SIG-M5 treated with dmso at 0.1 percent for 504 hours (cell line): ENCODE measurements around the gene E2F6.
"Not testable (repeated sequence)": the region's sequence is repeated elsewhere in the genome, so short reads cannot be mapped to it uniquely, and the experiment has no call there.

ENCODE experiments used
- DNase-seq: peaks from one replicate; lab custom pipeline; 2025; ENCODE audit not compliant: unreplicated experiment; lab: John Stamatoyannopoulos, UW

Gene E2F6

DNA sequence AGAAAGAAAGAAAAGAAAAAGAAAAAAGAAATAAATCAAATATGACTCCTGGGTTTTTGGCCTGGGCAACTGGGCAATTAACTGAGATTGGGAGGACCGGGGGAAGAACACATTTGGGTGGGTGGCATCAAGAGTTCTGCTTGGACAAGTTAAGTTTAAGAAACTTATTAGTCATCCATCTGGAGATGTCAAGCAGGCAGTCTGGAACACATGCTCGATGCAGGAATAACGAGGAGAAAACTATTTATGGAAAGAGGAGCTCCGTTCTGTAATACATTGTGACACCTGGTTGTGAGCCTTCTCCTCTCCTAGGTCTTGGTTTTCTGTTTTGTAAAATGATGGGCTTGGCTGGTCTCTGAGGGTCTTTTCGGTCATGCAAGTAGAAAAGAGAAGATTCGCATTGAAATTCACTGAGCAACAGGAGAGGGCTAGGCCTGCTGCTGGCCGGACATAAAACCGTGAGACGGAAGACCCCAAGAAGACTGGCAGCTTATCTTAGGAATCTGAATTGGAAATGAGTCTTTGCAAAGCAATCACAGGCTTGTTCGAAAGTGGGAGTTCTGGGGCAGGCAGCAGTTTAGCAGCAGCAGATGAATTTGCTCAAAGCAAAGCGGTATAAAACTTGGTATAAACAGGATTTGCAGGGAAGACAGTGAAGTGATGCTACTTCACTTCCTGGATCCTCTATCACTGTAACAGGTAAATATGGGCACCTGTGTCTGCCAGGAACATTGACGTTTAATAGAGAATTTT, 51.4 kb downstream of the E2F6 start:
- no peak for DNase-seq

DNA sequence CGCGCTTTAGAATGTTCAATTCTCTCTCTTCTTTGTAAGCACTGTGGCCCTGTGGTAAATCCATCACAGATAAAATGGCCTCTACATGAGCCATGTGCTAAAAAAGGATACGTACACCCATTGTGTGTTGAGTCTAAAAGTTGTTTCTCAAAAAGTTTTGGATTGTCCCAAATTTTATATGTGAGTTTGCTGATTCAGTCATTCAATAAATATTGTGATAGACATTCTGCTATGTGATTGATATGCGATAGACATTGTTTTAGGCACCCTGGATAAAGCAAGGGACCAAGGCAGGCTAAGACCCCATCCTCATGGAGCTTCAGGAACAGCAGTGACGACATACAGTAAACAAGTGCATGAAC, 53.5 kb downstream of the E2F6 start:
- no peak for DNase-seq

DNA sequence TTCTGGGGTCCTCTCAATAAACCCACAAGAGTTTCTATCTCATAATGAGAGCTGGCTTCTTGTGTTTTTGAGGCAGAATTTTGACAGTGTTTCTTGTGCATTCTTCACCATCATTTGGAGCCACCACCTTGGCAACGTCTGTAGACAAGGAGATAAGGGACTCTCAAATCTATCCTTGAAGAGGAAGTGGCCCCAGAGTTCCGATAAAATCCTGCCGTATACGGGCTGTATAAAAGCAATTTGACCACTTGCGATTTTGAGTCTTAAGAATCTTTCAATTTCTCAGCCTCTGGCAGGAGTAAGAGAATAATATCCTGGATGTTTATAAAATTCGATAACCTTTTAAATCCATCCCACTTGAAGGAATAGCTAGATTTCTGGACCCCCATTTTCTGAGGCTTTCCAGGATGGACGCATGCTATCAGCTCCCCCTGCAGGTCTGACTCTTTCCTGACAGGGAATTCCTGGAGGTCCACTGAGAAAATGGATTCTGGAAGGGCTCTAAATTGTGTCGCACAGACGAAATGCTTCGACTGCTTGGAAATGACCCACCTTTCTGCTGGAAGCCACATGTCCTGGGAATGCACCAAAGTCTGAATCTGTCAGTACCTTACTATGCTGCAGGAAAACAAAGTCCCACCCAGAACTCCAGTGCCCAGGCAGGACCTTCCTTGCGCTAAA, 54.1 kb downstream of the E2F6 start:
- DNase-seq, result no peak

DNA sequence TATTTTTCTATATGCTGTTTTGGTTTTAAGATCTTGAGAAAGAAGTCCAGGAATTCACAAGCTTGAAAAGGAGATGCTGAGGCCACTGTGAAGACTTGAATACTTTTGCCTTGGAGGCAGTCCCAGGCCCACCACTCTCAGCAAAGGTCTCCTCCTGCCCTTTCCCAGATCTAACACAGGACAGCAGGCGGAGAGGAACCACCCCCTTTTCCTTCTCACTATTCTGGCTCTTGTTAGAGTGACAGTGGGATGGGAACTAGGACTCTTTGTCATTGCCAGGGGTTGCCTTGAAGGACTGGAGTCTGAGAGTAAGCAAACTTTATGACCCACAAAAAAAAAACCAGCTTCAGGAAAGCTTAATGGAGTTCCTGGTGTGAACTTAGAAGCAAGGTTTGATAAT, 54.7 kb downstream of the E2F6 start:
- DNase-seq, result no peak

DNA sequence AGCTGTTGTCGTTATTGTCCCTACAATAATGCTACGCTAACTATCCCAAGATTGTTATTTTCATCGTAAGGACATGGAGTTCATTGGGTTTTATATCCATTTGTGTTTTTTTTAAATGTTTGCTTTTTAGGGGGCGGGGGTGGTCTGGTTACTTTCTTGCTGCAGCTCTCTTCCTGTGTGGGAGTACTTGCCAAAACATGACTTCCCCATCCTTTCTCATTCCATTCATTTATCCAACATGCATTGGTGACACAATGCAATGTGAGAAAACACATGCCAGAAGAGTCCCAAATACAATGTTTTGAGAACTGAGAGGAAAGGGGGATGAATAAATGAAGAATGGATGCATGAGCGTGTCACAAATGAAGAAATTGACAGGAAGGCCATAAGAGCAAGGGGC, 55.9 kb downstream of the E2F6 start:
- no peak for DNase-seq

DNA sequence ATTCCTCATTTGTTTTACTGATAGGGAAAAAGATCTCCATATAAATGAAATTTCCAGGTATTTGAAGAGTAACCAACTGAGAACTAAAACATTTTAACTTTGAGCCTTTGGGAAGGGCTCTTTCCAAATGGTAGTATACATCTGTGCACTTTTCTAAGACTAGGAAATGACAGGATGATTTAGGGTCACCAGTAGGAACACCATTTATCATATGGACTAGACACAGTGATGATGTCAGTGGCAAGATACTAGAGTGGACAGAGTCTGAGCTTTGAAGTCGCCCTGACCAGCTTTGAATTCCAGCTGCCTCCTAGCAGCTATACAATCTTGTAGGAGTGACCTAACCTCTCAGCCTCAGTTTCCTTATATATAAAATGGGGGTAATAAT, 56.4 kb downstream of the E2F6 start:
- no peak for DNase-seq

DNA sequence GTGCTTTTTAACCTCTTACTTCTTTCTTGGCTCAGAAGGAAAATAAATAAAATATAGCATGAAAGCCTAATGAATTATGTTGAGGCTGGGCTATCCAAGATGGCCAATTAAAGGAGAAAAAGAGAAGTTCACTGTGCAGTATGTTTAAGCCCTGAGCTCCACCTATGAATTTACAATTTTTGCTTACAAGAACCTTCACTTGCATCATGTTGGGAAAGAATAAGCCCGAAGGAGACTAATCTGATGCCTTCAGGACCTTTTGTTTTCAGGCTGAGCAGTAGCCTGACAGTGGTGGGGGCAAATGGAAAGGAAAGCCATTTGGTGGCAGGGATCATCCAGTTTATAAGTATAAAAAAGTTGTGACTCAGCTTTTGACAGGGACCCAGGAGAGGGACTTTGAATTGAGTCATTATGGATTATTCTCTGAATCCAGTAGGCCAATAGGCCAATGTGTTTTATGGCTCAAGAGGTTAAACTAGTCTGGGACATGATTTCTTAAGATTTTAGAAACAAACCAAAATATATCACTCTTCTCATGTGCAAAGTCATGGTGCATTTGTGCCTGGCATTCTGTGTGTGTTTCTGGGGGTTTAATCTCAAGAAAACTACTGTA, 56.9 kb downstream of the E2F6 start:
- DNase-seq, result no peak

DNA sequence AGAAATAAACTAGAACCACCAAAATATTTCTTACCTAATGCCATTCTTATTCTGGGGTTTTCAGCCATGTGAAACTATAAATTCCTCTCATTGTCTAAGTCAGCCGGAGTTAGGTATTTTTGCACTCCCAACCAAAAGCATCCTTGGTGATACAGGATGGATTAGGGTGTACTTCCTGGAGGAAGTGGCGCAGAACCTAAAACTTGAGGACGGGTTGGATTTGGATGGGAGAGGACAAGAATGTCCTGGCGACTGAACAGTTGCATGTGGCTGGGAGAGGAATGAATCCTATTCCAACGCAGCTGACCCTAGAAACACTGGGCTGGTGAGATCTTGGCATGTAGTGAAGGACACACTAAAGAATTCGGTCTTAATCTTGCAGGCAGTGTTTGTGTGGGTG, 58.5 kb downstream of the E2F6 start:
- DNase-seq, result no peak

DNA sequence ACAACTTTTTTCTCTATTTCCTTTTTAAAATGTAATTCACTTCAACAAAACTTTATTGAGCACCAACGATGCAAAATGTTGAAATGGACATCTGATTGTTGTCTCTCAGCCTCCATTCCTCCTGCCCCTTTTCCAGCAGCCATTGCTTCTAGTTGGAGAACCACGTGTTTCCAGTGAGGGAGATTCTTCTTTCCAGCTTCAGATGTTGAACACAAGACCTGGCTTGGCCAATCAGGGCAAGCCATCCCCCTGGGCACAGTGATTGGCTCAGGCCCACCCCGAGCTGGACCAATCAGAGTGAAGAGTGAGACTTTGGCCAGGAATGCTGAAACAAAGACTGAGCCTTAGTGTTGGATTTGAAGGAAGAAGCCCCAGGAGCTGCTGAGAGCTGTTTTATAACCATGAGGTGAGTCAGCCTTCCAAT, 59.0 kb downstream of the E2F6 start:
- DNase-seq, result no peak

DNA sequence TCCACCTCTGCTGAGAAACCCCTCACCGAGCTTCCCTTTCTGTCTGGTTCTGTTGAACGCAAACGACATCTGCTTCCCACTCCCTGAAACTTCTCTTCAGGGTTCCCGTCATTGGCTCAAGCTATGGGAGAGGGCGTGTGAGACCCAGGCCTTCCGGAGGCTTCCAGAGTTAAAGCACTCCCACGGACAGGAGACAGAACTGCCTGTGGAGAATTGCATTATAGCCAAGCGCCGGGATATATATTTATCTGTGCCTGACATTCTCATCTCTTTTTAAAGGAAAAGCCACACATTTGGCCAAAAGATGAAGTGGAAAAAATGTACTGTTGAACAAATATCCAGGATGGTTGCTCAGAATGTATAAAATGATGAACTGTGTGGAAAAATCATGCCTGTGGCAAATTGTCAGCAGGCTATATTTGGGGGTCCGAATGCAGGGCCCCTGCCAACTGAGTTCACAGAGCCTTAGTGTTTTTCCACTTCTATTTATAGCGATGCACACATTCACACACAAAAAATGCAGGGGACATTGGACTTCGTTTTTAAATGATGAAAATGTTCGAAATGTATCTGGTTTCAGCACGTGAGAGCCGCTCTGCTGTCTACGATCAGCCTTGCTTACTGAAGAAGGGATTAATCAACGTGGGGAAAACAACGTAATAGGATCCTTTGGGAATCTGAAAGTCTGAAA, 59.5 kb downstream of the E2F6 start:
- DNase-seq, result no peak

DNA sequence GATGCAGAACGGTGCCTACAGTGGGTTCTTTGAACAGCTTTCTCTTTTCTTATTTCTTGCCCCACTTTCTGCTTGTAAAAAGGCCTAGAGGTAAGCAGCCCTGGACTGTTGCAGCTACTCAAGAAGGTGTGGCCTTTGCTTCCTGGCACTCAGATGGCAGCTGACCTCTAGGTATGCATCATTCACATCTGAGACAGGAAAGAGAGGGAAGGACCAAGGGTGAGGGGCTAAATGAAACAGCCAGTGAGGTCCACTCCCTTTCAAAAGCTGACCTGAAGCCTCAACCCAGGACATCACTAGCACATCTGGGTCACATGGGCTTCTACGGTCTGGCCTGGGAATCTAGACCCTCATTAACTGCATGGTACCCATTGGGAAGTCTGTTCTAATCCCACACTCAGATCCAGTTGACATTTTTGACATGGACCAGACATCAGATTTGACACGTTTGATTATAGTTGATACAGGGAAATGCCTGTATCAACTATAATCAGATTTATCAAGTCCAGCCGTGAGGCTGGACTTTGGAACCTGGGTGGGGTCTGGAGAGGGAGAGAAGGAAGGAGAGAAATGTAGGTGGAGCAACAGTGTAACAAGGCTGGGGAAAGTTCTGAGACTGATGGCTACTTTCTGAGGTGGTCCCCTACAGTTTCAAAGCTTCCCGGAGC, 60.2 kb downstream of the E2F6 start:
- no peak for DNase-seq

DNA sequence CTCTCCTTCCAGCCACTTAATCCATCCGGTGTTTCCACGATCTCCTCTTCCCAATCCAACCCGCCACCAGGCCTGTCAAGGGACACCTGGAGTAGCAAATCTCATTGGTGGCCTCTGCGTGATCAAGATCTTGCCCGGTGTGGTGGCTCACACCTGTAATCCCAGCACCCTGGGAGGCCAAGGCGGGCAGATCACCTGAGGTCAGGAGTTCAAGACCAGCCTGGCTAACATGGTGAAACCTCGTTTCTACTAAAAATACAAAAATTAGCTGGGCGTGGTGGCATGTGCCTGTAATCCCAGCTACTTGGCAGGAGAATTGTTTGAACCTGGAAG, 60.9 kb downstream of the E2F6 start:
- DNase-seq, result not testable (repeated sequence)

DNA sequence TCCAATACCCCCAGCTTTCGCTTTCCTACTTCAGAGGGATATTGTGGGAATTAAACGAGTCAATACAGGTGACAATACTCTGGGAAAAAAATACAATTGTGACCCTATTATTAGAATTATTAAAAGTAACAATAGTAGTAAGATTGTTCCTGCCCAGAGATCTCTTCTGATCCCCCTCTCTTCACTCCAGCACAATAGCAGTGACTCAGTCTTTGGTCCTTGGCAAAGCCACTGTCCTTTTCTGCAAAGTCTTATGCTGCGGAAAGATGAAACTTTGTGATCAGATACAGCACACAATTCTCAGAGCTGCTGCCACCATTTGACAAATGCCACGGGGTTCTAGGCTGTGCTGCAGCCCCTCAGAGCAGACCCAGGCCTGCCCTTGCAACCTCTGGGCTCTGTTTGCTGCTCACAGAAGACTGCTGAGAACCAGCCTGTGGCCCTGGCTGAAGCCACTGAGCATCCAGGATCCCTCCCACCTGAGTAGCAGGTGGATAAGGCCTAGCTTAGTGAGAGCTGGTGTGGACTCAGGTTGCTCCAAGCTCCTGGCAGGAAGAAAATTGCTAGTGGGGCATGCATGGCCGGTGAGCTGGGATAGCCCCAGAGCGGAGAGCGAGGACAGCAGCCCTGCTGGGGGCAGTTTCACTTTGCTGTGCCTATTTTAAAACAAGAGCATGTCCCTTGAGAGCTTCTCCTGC, 61.4 kb downstream of the E2F6 start:
- DNase-seq, result no peak

DNA sequence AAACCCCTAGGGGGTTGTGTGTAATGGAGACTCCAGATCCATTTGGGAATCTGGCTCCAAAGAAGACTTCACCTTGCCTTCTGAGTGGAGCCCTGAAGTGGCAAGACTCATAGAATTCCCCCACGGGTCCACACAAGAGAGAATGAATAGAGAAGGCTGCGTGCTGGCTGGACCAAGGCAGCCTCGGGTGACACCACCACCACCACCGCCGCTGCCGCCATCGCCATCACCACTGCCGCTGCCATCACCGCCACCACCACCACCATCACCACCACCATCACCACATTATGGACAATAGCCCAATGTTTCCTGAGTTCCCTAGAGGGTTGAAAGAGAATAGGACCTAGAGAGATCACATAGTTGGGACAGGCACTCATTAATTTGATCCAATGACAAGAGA, 63.5 kb downstream of the E2F6 start:
- no peak for DNase-seq

DNA sequence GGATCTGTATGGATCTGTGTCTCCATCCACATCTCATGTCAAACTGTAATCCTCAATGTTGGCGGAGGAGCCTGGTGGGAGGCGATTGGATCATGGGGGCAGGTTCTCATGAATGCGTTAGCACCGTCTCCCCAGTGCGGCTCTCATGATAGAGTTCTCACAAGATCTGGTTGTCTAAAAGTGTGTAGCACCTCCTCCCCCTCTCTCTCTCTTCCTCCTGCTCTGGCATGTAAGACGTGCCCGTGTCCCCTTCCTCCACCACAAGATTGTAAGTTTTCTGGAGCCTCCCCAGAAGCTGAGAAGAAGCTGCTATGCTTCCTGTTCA, 66.6 kb downstream of the E2F6 start:
- DNase-seq, result no peak

DNA sequence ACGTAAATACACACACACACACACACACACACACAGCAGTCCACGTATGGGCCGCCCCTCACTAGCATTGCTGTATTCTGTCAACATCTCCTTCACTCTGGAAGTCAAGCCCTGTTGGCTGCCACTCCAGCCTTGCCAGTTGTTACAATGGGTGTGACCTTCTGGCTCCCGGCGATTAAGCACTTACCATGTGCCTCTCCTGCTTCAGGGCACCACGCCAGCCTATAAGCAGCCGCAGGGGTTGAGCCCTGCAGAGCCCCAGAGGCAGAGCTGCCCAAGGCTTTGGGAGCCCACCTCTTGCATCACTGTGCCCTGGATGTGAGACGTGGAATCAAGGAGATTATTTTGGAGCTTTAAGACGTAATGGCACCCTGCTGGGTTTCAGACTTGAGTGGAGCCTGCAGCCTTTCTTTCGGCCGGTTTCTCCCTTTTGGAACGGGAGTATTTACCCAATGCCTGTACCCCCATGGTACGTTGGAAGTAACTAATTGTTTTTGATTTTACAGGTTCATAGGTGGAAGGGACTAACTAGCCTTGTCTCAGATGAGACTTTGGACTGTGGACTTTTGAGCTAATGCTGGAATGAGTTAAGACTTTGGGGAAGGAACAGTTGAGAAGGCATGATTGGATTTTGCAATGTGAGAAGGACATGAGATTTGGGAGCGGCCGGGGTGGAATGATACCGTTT, 67.1 kb downstream of the E2F6 start:
- no peak for DNase-seq

DNA sequence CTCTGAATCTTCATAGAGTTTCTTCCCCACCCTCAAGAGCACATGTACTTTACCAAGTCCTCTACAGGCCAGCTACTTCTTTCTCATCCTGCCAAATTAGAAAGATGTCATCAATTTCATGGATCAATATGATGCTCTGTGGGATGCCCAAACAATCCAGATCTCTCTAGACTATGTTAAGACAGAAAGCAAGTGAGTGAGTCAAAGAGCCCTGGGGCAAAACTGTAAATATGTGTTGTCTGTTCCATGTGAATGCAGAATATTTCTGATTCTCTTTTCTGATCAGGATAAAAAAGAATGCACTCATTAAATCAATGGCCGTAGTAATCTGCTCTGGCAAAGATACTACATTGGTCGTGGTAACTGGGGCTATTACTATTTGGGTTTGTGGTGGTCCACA, 68.4 kb downstream of the E2F6 start:
- DNase-seq, result no peak

DNA sequence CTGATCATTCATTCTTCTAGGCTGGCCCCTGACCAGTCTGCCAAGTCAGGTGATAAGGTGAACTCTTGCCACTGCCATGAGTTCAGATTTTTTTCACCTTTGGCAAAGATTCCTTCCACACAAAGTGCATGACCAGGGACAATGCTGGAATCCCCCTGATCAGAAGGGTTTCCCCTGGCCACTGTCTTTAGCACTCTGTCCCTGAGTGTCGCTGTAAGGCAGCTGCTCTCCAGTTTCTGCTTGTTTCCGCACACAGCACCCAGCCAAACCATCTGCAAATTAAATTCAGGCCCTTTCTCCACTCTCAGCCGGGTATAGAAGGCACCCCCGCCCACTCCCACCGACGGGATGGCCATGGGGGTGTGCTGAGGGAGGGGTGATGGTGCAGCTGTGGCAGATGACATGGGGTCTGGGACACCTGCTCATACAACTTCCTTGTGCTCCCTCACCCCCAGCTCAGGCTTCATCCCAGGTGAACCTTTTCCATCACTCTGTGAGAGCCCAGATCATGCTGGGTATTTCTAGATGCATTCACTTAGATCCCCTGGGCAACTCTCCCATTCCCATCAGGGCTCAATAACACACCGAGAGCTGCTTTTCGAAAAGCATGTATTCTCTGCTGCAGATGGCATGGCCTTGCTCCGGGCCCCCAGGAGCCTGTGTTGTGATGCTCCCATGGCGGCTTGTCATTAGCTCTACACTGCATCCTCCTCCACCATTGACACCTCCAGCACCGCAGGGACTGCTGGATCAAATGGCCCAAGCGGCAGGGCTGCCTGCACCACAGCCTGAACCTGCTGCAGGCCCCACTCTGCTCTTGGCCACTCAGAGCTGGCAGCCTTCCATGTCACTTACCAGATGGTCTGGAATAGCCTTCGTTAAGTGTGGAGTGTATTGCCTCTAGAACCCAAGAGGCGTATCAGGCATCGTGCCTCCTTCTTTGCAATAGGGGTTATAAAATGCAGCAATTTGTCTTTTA, 69.2 kb downstream of the E2F6 start:
- no peak for DNase-seq

DNA sequence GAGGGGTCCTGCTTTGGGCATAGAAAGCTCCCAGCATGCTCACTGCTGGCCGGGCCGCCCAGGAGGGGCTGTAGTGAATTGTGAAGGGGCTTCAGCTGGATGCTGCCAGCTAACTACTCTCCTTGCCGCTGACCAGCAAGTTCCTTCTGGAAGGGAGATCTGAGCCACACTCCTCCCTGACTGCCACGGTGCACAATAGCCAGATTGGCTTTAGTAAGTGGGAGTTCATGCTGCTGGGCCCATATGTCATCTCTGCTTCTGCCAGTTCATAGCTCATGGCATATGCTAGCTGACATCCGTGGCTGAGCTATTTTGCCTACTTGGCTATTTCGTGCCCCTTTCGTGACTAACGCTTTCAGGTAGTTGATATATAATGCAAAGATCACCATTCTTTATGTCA, 69.9 kb downstream of the E2F6 start:
- no peak for DNase-seq
